ENCODE results near the gene RHO. TPM values are rescaled to one million over a fixed set of nuclear protein-coding genes. Genes with fewer than 3 reads are reported as not detected.

RHO gene
- total RNA-seq, 1 donor: not detected

GRCh38 chr3:129519896-129520715 lies 8.3 kb upstream of the RHO start:
- Histone ChIP-seq H3K9me3 (ENCODE audit: low read depth, low read length) (no peaks in the 10 kb centered on the region), H3K36me3 (ENCODE audit: insufficient read depth, low read length) (peaks cover 5% of the 10 kb centered on the region), H3K4me1 (ENCODE audit: insufficient read depth, low read length) (no peaks in the 10 kb centered on the region), H3K4me3 (ENCODE audit: insufficient read depth, low read length) (no peak overlapping the region), H4K20me1 (ENCODE audit: insufficient read depth, low read length) (no peaks in the 10 kb centered on the region), H3K27ac (ENCODE audit: low read depth, low read length) (no peak overlapping the region), H3K79me2 (ENCODE audit: insufficient read depth, low read length) (no peaks in the 10 kb centered on the region), H3K4me2 (ENCODE audit: insufficient read depth, low read length) (no peak overlapping the region), H3K27me3 (ENCODE audit: insufficient read depth, low read length) (no peaks in the 10 kb centered on the region), H2AFZ (ENCODE audit: low read length) (no peak overlapping the region)
- DNase-seq (ENCODE audit: insufficient read length, low spot score, missing footprints): no peak
- TF ChIP-seq CTCF (IDR thresholded peaks at IDR 0.05; ENCODE audit: extremely low read depth, low read depth, low read length): no peak

GRCh38 chr3:129520960-129521359 lies 7.5 kb upstream of the RHO start:
- Histone ChIP-seq H3K27ac (ENCODE audit: low read depth, low read length) (no peak overlapping the region), H2AFZ (ENCODE audit: low read length) (no peak overlapping the region), H3K79me2 (ENCODE audit: insufficient read depth, low read length) (no peaks in the 10 kb centered on the region), H4K20me1 (ENCODE audit: insufficient read depth, low read length) (no peaks in the 10 kb centered on the region), H3K4me1 (ENCODE audit: insufficient read depth, low read length) (peaks cover 7% of the 10 kb centered on the region), H3K4me2 (ENCODE audit: insufficient read depth, low read length) (no peak overlapping the region), H3K36me3 (ENCODE audit: insufficient read depth, low read length) (peaks cover 5% of the 10 kb centered on the region), H3K27me3 (ENCODE audit: insufficient read depth, low read length) (no peaks in the 10 kb centered on the region), H3K9me3 (ENCODE audit: low read depth, low read length) (no peaks in the 10 kb centered on the region), H3K4me3 (ENCODE audit: insufficient read depth, low read length) (no peak overlapping the region)
- no peak for TF ChIP-seq CTCF (IDR thresholded peaks at IDR 0.05; ENCODE audit: extremely low read depth, low read depth, low read length)
- DNase-seq (ENCODE audit: insufficient read length, low spot score, missing footprints): no peak

GRCh38 chr3:129521611-129522010 lies 6.8 kb upstream of the RHO start:
- Histone ChIP-seq H3K4me1 (ENCODE audit: insufficient read depth, low read length) (peaks cover 7% of the 10 kb centered on the region), H4K20me1 (ENCODE audit: insufficient read depth, low read length) (no peaks in the 10 kb centered on the region), H3K27me3 (ENCODE audit: insufficient read depth, low read length) (no peaks in the 10 kb centered on the region), H3K79me2 (ENCODE audit: insufficient read depth, low read length) (no peaks in the 10 kb centered on the region), H3K27ac (ENCODE audit: low read depth, low read length) (no peak overlapping the region), H3K36me3 (ENCODE audit: insufficient read depth, low read length) (peaks cover 5% of the 10 kb centered on the region), H2AFZ (ENCODE audit: low read length) (no peak overlapping the region), H3K9me3 (ENCODE audit: low read depth, low read length) (no peaks in the 10 kb centered on the region), H3K4me2 (ENCODE audit: insufficient read depth, low read length) (no peak overlapping the region), H3K4me3 (ENCODE audit: insufficient read depth, low read length) (no peak overlapping the region)
- DNase-seq (ENCODE audit: insufficient read length, low spot score, missing footprints): no peak
- no peak for TF ChIP-seq CTCF (IDR thresholded peaks at IDR 0.05; ENCODE audit: extremely low read depth, low read depth, low read length)

GRCh38 chr3:129522953-129523352 lies 5.5 kb upstream of the RHO start:
- H3K79me2 ChIP-seq (ENCODE audit: insufficient read depth, low read length): no peaks in the 10 kb centered on the region
- H2AFZ ChIP-seq (ENCODE audit: low read length): no peak overlapping the region
- TF ChIP-seq CTCF (IDR thresholded peaks at IDR 0.05; ENCODE audit: extremely low read depth, low read depth, low read length): no peak
- no peak overlapping the region for H3K4me3 ChIP-seq (ENCODE audit: insufficient read depth, low read length)
- H3K27me3 ChIP-seq (ENCODE audit: insufficient read depth, low read length): no peaks in the 10 kb centered on the region
- no peak overlapping the region for H3K27ac ChIP-seq (ENCODE audit: low read depth, low read length)
- DNase-seq (ENCODE audit: insufficient read length, low spot score, missing footprints): no peak
- H4K20me1 ChIP-seq (ENCODE audit: insufficient read depth, low read length): no peaks in the 10 kb centered on the region
- no peak overlapping the region for H3K4me2 ChIP-seq (ENCODE audit: insufficient read depth, low read length)
- peaks cover 5% of the 10 kb centered on the region for H3K36me3 ChIP-seq (ENCODE audit: insufficient read depth, low read length)
- H3K9me3 ChIP-seq (ENCODE audit: low read depth, low read length): no peaks in the 10 kb centered on the region
- peaks cover 7% of the 10 kb centered on the region for H3K4me1 ChIP-seq (ENCODE audit: insufficient read depth, low read length)
